Measurements from ENCODE around the gene NUDT5. TPM values are rescaled to one million over a fixed set of nuclear protein-coding genes. Genes with fewer than 3 reads are reported as not detected.

Gene NUDT5
- total RNA-seq, 1 experiment from 2014 or later = 117 TPM

DNA sequence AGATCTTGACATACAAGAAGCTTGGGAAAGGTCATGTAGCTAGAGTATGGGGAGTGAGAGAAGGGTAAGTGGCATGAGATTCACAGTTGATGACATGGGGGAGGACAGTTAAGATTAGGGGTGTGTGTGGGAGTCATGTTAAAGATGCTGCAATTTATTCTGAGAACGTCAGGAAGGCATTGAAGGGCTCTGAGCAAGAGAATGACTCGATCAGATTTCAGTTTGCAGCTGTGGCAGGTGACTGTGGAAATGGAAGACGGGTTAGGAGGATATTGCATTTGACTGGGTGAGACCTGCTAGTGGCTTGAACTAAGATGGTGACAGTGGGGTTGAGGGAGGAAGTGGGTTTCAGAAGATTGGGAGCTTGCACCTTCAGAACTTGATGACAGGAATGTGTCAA, 5.9 kb upstream of the NUDT5 start:
- no CpG with 5 or more reads among the region's 3 CpGs for WGBS (ENCODE audit: extremely low coverage, insufficient read length, low lambda C conversion rate)
- Mint-ChIP-seq H3K4me3 (no peak overlapping the region), H3K27ac (peak overlapping the region in 2 of 3 experiments; percentile 13 to 14; a peak in 2 of 7 replicates), H3K4me1 (peaks cover 0 to 8% of the 10 kb centered on the region in 2 experiments; a peak in 2 of 4 replicates), H3K36me3 (ENCODE audit: insufficient read depth in 1 of 3, low read depth in 3 of 3) (peaks cover 22 to 57% (median 51%) of the 10 kb centered on the region in 3 experiments; a peak in 6 of 7 replicates), H3K9me3 (no peaks in the 10 kb centered on the region; a peak in 1 of 5 replicates), H3K27me3 (ENCODE audit: low read depth) (no peaks in the 10 kb centered on the region)
- H3K79me1 ChIP-seq (ENCODE audit: insufficient read depth, low read depth, low read length, poor library complexity, severe bottlenecking) = peaks cover 11% of the 10 kb centered on the region
- no peak overlapping the region for H3T11ph ChIP-seq (ENCODE audit: low read length)
- H3K27ac ChIP-seq (ENCODE audit: insufficient read length, low read depth, low read length) = no peak overlapping the region
- H3K23ac ChIP-seq (ENCODE audit: insufficient read length, low read depth, low read length) = no peak overlapping the region
- no peak overlapping the region for H3K9ac ChIP-seq (ENCODE audit: extremely low read depth, insufficient read length, low read length)
- H3K4me1 ChIP-seq (ENCODE audit: insufficient read depth, low read length) = no peaks in the 10 kb centered on the region
- no peak overlapping the region for H3K18ac ChIP-seq (ENCODE audit: insufficient read length, low read depth, low read length)
- no peak overlapping the region for H2BK20ac ChIP-seq (ENCODE audit: low read depth, low read length, poor library complexity, severe bottlenecking)
- TF ChIP-seq, protein P1, sequence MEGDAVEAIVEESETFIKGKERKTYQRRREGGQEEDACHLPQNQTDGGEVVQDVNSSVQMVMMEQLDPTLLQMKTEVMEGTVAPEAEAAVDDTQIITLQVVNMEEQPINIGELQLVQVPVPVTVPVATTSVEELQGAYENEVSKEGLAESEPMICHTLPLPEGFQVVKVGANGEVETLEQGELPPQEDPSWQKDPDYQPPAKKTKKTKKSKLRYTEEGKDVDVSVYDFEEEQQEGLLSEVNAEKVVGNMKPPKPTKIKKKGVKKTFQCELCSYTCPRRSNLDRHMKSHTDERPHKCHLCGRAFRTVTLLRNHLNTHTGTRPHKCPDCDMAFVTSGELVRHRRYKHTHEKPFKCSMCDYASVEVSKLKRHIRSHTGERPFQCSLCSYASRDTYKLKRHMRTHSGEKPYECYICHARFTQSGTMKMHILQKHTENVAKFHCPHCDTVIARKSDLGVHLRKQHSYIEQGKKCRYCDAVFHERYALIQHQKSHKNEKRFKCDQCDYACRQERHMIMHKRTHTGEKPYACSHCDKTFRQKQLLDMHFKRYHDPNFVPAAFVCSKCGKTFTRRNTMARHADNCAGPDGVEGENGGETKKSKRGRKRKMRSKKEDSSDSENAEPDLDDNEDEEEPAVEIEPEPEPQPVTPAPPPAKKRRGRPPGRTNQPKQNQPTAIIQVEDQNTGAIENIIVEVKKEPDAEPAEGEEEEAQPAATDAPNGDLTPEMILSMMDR (conservative IDR thresholded peaks at IDR 0.05) = no peak
- no peak overlapping the region for H2BK5ac ChIP-seq (ENCODE audit: insufficient read length, low read length)
- no peaks in the 10 kb centered on the region for H3K27me3 ChIP-seq (ENCODE audit: insufficient read depth, low read length)
- H2AFZ ChIP-seq (ENCODE audit: low read length) = no peak overlapping the region
- H3K79me2 ChIP-seq (ENCODE audit: insufficient read depth, low read length) = peaks cover 22% of the 10 kb centered on the region
- no peak overlapping the region for H3K56ac ChIP-seq (ENCODE audit: insufficient read length, low read depth, low read length)
- H4K91ac ChIP-seq (ENCODE audit: insufficient read length, low read depth, low read length) = no peak overlapping the region
- no peak overlapping the region for H2BK120ac ChIP-seq (ENCODE audit: low read depth, low read length, poor library complexity, severe bottlenecking)
- H2AK5ac ChIP-seq (ENCODE audit: insufficient read length, low read length) = no peak overlapping the region
- no peak overlapping the region for H4K5ac ChIP-seq (ENCODE audit: insufficient read length, low read depth, low read length)
- no peak for DNase-seq
- no peak overlapping the region for H2BK12ac ChIP-seq (ENCODE audit: insufficient read length, low read depth, low read length)
- no peak overlapping the region for H4K8ac ChIP-seq (replicated peaks; ENCODE audit: insufficient read length, low read depth, low read length)
- H3K4ac ChIP-seq (ENCODE audit: low read depth, low read length) = no peak overlapping the region
- H3K4me2 ChIP-seq (ENCODE audit: insufficient read depth, insufficient read length, low read length) = no peak overlapping the region
- no peaks in the 10 kb centered on the region for H3K23me2 ChIP-seq (ENCODE audit: insufficient read length, low read depth, low read length, poor library complexity, severe bottlenecking)
- H3K14ac ChIP-seq (ENCODE audit: insufficient read depth, low read length) = no peak overlapping the region
- no peaks in the 10 kb centered on the region for H4K20me1 ChIP-seq (ENCODE audit: control insufficient read depth, insufficient read depth, insufficient read length)
- no peak overlapping the region for H2BK15ac ChIP-seq (ENCODE audit: low read depth, low read length)
- no peaks in the 10 kb centered on the region for H3K9me3 ChIP-seq (ENCODE audit: control insufficient read depth, low read depth, low read length)

Data from H9 (cell line).